GM21825 (cell line): ENCODE results near the gene KLHL20.

Source experiments
- ATAC-seq: cut with Tn5 transposase; IDR thresholded peaks from one replicate; pipeline ENCODE4 v1.9.1; 2021; ENCODE audit warnings: mild to moderate bottlenecking, moderate library complexity; ENCODE audit not compliant: unreplicated experiment

The KLHL20 gene

DNA sequence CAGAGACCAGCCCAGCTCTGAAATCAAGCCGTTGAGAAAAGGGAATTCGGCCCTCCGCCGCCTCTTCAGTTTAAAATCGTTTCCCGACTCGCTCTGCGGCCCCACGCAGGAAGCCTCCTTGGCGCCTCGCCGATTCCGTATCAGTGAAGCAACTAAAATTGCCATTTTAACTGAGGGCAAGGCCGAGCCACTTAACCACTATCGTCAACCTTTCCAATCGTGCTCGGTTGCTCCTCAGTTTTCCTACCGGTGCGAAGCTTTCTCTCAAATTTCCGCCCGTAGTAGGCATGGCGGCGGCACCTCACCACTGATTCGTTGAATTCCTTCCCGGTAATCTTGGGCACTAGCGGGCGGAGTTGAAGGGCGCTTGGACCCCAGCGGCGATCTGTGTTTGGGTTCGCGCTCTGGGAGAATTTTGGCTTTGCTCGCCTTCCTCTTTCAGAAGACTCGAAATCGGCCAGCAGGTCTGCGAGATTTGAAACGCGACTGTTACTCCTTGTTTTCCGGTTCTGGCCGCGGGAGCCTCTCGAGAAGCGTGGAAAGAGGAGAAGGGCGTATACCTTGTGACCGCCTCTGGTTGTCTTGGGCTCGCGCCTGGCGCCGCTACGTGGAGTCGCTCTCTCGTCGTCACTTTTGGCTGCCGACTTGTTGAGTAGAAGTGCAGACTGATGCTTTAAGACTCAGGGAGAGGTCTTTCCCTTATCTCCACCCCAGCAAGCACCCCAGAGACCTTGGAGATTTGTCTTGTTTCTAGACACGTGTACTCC lies 109.7 kb downstream of the KLHL20 start, which contains the start of the genes CENPL and DARS2:
TSS of gene CENPL (minus strand) at position 569 of the 767 bp plus-strand sequence. CDS start 13,584 bp downstream, outside the sequence.
TSS of gene DARS2 (plus strand) at position 359 of the 767 bp plus-strand sequence. CDS start 557 bp downstream, outside the sequence.
- ATAC-seq: peak; percentile 87

DNA sequence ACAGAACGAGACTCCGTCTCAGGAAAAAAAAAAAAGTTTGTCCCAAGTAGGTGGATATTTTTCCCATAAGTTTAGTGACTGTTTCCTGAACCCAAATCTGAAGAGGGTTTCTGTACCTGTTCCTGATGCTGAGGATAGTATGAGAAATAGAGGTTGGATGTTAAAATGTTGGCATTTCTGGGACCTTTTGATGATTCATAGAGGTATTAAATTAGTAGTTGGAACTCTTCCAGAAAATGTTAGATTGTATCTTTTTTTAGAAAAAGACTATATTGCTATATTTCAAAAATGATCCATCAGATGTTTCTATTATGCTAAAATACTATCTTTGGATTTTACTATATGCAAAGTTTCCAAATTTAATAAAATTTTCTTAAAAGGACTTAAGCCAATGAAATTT lies 112.8 kb downstream of the KLHL20 start:
- ATAC-seq: no peak

- no peak for ATAC-seq
These were observed 118.0 kb downstream of the KLHL20 start for GRCh38 chr1:173832748-173833147.
